Measurements from ENCODE around the gene DLGAP1. TPM values are rescaled to one million over a fixed set of nuclear protein-coding genes. Genes with fewer than 3 reads are reported as not detected.

Gene DLGAP1
- total and polyA plus RNA-seq, 2 of the 13 experiments (the other 11 are each of a cell fraction or from before 2014, with no cell fraction given) = 0.01 TPM; not detected in 1

GRCh38 chr18:3873211-3873610 lies 581.9 kb downstream of the DLGAP1 start:
- TF ChIP-seq CHCHD3 (CRISPR knock-in tag; IDR thresholded peaks at IDR 0.05) (no peak), ZMAT5 (CRISPR knock-in tag; IDR thresholded peaks at IDR 0.05; ENCODE audit: borderline replicate concordance, low read depth) (no peak)
- H3K27me3 ChIP-seq (ENCODE audit: control insufficient read depth in 1 of 2, insufficient read depth in 2 of 2, low read length in 2 of 2) = peaks cover 0 to 10% of the 10 kb centered on the region in 2 experiments; a peak in 1 of 5 replicates
- no peaks in the 10 kb centered on the region for H3K36me3 ChIP-seq (replicated peaks in 1 of 2; ENCODE audit: control insufficient read depth in 1 of 2, insufficient read depth in 2 of 2, low read length in 2 of 2)
- H3K4me3 ChIP-seq (replicated peaks in 1 of 3; ENCODE audit: insufficient read depth in 1 of 3, low read depth in 2 of 3, low read length in 3 of 3) = no peak overlapping the region
- no peak overlapping the region for H2AFZ ChIP-seq (ENCODE audit: low read length)
- no peak for ATAC-seq
- no TSS peak for BruUV-seq (replicated peaks)
- no peak for DNase-seq (ENCODE audit: low spot score)
- no peak overlapping the region for H3K9ac ChIP-seq (ENCODE audit: insufficient read depth, low read depth, low read length)
- CTCF ChIA-PET (ENCODE audit: low intra/inter-chr PET ratio, low total read pairs) = no interaction called here
- POLR2A ChIA-PET = no interaction called here
- H3K4me1 ChIP-seq (ENCODE audit: insufficient read depth, low read length) = no peaks in the 10 kb centered on the region
- in situ Hi-C loops (cut with HindIII; ENCODE audit: extremely low pct_ligation_motif_present, low pct_unique_long_range_greater_than_20kb) = no loop called here
- no peaks in the 10 kb centered on the region for H3K79me2 ChIP-seq (ENCODE audit: insufficient read depth, low read length)
- no peaks in the 10 kb centered on the region for H3K9me3 ChIP-seq (ENCODE audit: low read length)
- H4K20me1 ChIP-seq (ENCODE audit: insufficient read depth, low read length) = no peaks in the 10 kb centered on the region
- H3K27ac ChIP-seq (ENCODE audit: extremely low read length, insufficient read depth, low read length) = no peak overlapping the region
- intact Hi-C loops (cut with micrococcal nuclease; ENCODE audit: unreplicated experiment) = no loop called here
- no peak overlapping the region for H3K4me2 ChIP-seq (ENCODE audit: low read depth, low read length)
- no peak for FAIRE-seq

GRCh38 chr18:3872641-3873040 lies 582.5 kb downstream of the DLGAP1 start:
- intact Hi-C loops (cut with micrococcal nuclease; ENCODE audit: unreplicated experiment) (no loop called here), in situ Hi-C loops (cut with HindIII; ENCODE audit: extremely low pct_ligation_motif_present, low pct_unique_long_range_greater_than_20kb) (no loop called here)
- H4K20me1 ChIP-seq (ENCODE audit: insufficient read depth, low read length) = no peaks in the 10 kb centered on the region
- no peak overlapping the region for H3K27ac ChIP-seq (ENCODE audit: extremely low read length, insufficient read depth, low read length)
- no peak overlapping the region for H3K9ac ChIP-seq (ENCODE audit: insufficient read depth, low read depth, low read length)
- H3K4me3 ChIP-seq (replicated peaks in 1 of 3; ENCODE audit: insufficient read depth in 1 of 3, low read depth in 2 of 3, low read length in 3 of 3) = no peak overlapping the region
- no TSS peak for BruUV-seq (replicated peaks)
- no peaks in the 10 kb centered on the region for H3K9me3 ChIP-seq (ENCODE audit: low read length)
- no peaks in the 10 kb centered on the region for H3K36me3 ChIP-seq (replicated peaks in 1 of 2; ENCODE audit: control insufficient read depth in 1 of 2, insufficient read depth in 2 of 2, low read length in 2 of 2)
- no peak for TF ChIP-seq NPAS2 (CRISPR knock-in tag; IDR thresholded peaks at IDR 0.05; ENCODE audit: borderline replicate concordance)
- TF ChIP-seq GZF1 (CRISPR knock-in tag; IDR thresholded peaks at IDR 0.05) = no peak
- TF ChIP-seq TFDP1 (CRISPR knock-in tag; IDR thresholded peaks at IDR 0.05; ENCODE audit: borderline replicate concordance) = no peak
- no peak for TF ChIP-seq JARID2 (CRISPR knock-in tag; IDR thresholded peaks at IDR 0.05; ENCODE audit: insufficient replicate concordance)
- TF ChIP-seq FOXC1 (CRISPR knock-in tag; IDR thresholded peaks at IDR 0.05; ENCODE audit: borderline replicate concordance) = no peak
- TF ChIP-seq ZBTB43 (CRISPR knock-in tag; conservative IDR thresholded peaks at IDR 0.05) = no peak
- TF ChIP-seq ZNF253 (CRISPR knock-in tag; IDR thresholded peaks at IDR 0.05; ENCODE audit: borderline replicate concordance) = no peak
- H3K27me3 ChIP-seq (ENCODE audit: control insufficient read depth in 1 of 2, insufficient read depth in 2 of 2, low read length in 2 of 2) = peaks cover 0 to 10% of the 10 kb centered on the region in 2 experiments; a peak in 1 of 5 replicates
- no peaks in the 10 kb centered on the region for H3K4me1 ChIP-seq (ENCODE audit: insufficient read depth, low read length)
- DNase-seq (ENCODE audit: low spot score) (no peak), ATAC-seq (no peak), FAIRE-seq (no peak)
- no peaks in the 10 kb centered on the region for H3K79me2 ChIP-seq (ENCODE audit: insufficient read depth, low read length)
- ChIA-PET CTCF (ENCODE audit: low intra/inter-chr PET ratio, low total read pairs) (no interaction called here), POLR2A (no interaction called here)
- no peak overlapping the region for H3K4me2 ChIP-seq (ENCODE audit: low read depth, low read length)
- WGBS (ENCODE audit: low lambda C conversion rate) = 0% methylated on average over 2 of the region's 2 CpGs
- no peak overlapping the region for H2AFZ ChIP-seq (ENCODE audit: low read length)

Data from HepG2 (cell line).